ENCODE data around the gene POLE. TPM values are rescaled to one million over a fixed set of nuclear protein-coding genes. Genes with fewer than 3 reads are reported as not detected.

Gene POLE
- total and polyA plus RNA-seq, 4 donors = 7.6 to 39.2 (median 19.7) TPM

DNA sequence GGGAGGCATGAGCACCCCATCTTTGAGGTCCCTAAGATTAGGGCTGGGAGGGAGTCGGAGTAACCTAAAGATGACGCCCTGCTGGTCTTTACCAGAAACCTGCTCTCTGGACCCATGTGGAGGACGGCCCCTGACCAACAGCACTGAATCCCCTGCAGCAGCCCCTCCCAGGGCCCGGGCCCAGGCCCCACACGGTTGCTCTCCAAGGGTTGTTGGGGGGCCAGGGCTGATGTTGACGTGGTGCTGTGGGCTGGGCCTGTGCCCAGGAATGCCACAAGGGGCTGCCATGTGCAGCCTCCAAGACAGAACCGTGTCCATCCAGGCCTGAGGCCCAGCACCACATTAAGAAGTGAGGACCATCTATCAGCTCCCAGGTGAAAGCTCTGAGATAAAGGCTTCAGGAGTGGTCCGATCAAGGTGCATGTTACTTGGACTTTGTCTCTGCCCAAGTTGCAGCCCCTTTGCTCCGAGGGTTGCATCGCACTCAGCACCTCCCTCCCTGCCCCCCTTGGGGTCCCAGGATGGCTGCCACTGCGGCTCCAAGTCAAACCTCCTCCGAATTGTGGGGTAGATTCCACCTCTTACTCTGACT lies 106.3 kb downstream of the POLE start:
- DNase-seq (ENCODE audit: low spot score) = no peak
- Histone ChIP-seq H3K36me3 (ENCODE audit: control insufficient read depth in 4 of 4, insufficient read depth in 3 of 4, low read depth in 1 of 4, low read length in 3 of 4) (peaks cover 4 to 42% (median 8%) of the 10 kb centered on the region in 4 donors), H3K27ac (ENCODE audit: low read depth in 1 of 2, low read length in 2 of 2) (no peak overlapping the region), H3K9me3 (ENCODE audit: control insufficient read depth in 4 of 4, low read length in 3 of 4) (no peaks in the 10 kb centered on the region), H3K27me3 (ENCODE audit: control insufficient read depth in 4 of 4, insufficient read depth in 4 of 4, low read length in 3 of 4) (no peaks in the 10 kb centered on the region), H3K4me1 (ENCODE audit: control insufficient read depth in 4 of 4, insufficient read depth in 4 of 4, low read length in 3 of 4) (no peaks in the 10 kb centered on the region), H3K4me3 (ENCODE audit: low read depth in 1 of 3, low read length in 3 of 3) (no peak overlapping the region), H3K9ac (ENCODE audit: low read depth in 1 of 2, low read length in 2 of 2) (no peak overlapping the region)
- WGBS = 95% methylated on average over 12 of the region's 12 CpGs
- TF ChIP-seq, protein P1, sequence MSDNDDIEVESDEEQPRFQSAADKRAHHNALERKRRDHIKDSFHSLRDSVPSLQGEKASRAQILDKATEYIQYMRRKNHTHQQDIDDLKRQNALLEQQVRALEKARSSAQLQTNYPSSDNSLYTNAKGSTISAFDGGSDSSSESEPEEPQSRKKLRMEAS (IDR thresholded peaks at IDR 0.05) = no peak

GRCh38 chr12:132579744-132580143 lies 107.4 kb downstream of the POLE start:
- peaks cover 6 to 45% (median 9%) of the 10 kb centered on the region in 4 donors for H3K36me3 ChIP-seq (ENCODE audit: control insufficient read depth in 4 of 4, insufficient read depth in 3 of 4, low read depth in 1 of 4, low read length in 3 of 4)
- 93% methylated on average over 12 of the region's 12 CpGs for WGBS
- H3K27ac ChIP-seq (ENCODE audit: low read depth in 1 of 2, low read length in 2 of 2) = no peak overlapping the region
- H3K4me1 ChIP-seq (ENCODE audit: control insufficient read depth in 4 of 4, insufficient read depth in 4 of 4, low read length in 3 of 4) = no peaks in the 10 kb centered on the region
- no peaks in the 10 kb centered on the region for H3K27me3 ChIP-seq (ENCODE audit: control insufficient read depth in 4 of 4, insufficient read depth in 4 of 4, low read length in 3 of 4)
- H3K9ac ChIP-seq (ENCODE audit: low read depth in 1 of 2, low read length in 2 of 2) = no peak overlapping the region
- no peak overlapping the region for H3K4me3 ChIP-seq (ENCODE audit: low read depth in 1 of 3, low read length in 3 of 3)
- no peaks in the 10 kb centered on the region for H3K9me3 ChIP-seq (ENCODE audit: control insufficient read depth in 4 of 4, low read length in 3 of 4)
- no peak for TF ChIP-seq HNF4A (conservative IDR thresholded peaks at IDR 0.05)
- TF ChIP-seq TAF1 (conservative IDR thresholded peaks at IDR 0.05) = no peak
- TF ChIP-seq RXRA (IDR thresholded peaks at IDR 0.05) = no peak
- TF ChIP-seq RAD21 (IDR thresholded peaks at IDR 0.05) = no peak
- no peak for TF ChIP-seq HNF4G (IDR thresholded peaks at IDR 0.05)
- TF ChIP-seq JUND (IDR thresholded peaks at IDR 0.05) = no peak
- TF ChIP-seq YY1 (IDR thresholded peaks at IDR 0.05) = no peak
- TF ChIP-seq ATF3 (IDR thresholded peaks at IDR 0.05) = no peak
- TF ChIP-seq, protein P1 (IDR thresholded peaks at IDR 0.05) = no peak
- no peak for TF ChIP-seq FOXA1 (IDR thresholded peaks at IDR 0.05)
- DNase-seq (ENCODE audit: low spot score) = no peak

DNA sequence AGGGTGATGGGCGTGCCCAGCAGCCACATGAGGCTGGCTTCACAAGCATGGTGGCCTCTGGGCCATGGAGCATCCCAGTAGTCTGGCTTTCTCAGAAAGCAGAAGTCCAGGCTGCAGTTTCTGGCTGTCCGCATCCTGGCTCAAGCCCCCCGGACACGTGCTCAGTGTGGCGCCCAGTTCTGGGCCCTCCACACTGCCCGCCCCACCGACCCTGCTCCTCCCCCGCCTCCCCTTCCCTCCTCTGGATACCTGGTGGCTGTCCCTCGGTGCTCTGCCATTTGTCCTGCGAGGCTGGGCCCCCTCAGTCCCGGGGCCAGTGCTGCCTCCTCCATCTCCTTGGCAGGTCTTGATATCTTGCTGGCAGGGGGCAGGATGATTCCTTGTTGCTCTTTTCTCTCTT lies 108.3 kb downstream of the POLE start:
- peaks cover 6 to 53% (median 12%) of the 10 kb centered on the region in 4 donors for H3K36me3 ChIP-seq (ENCODE audit: control insufficient read depth in 4 of 4, insufficient read depth in 3 of 4, low read depth in 1 of 4, low read length in 3 of 4)
- 87% methylated on average over 11 of the region's 11 CpGs for WGBS
- no peaks in the 10 kb centered on the region for H3K27me3 ChIP-seq (ENCODE audit: control insufficient read depth in 4 of 4, insufficient read depth in 4 of 4, low read length in 3 of 4)
- no peak overlapping the region for H3K4me3 ChIP-seq (ENCODE audit: low read depth in 1 of 3, low read length in 3 of 3)
- no peak for TF ChIP-seq HNF4A (conservative IDR thresholded peaks at IDR 0.05)
- TF ChIP-seq RXRA (IDR thresholded peaks at IDR 0.05) = no peak
- no peak for TF ChIP-seq RAD21 (IDR thresholded peaks at IDR 0.05)
- TF ChIP-seq HNF4G (IDR thresholded peaks at IDR 0.05) = no peak
- TF ChIP-seq YY1 (IDR thresholded peaks at IDR 0.05) = no peak
- H3K9me3 ChIP-seq (ENCODE audit: control insufficient read depth in 4 of 4, low read length in 3 of 4) = no peaks in the 10 kb centered on the region
- H3K9ac ChIP-seq (ENCODE audit: low read depth in 1 of 2, low read length in 2 of 2) = no peak overlapping the region
- no peak for DNase-seq (ENCODE audit: low spot score)
- H3K4me1 ChIP-seq (ENCODE audit: control insufficient read depth in 4 of 4, insufficient read depth in 4 of 4, low read length in 3 of 4) = no peaks in the 10 kb centered on the region
- no peak overlapping the region for H3K27ac ChIP-seq (ENCODE audit: low read depth in 1 of 2, low read length in 2 of 2)

DNA sequence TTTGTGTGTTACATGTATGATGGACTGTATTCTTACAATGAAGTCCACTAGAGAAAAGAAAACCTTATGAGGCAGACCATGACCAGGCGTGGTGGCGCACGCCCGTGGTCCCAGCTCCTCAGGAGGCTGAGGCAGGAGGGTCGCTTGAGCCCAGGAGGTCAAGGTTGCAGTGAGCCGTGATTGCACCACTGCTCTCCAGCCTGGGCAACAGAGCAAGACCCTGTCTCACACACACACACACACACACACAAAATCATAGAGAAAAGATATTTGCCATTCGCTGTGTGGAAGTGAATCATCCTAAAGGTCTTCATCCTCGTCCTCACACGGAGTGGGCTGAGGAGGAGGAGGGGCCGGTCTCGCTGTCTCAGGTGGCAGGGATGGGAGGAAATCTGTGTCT lies 109.0 kb downstream of the POLE start:
- Histone ChIP-seq H3K4me1 (ENCODE audit: control insufficient read depth in 4 of 4, insufficient read depth in 4 of 4, low read length in 3 of 4) (no peaks in the 10 kb centered on the region), H3K9ac (ENCODE audit: low read depth in 1 of 2, low read length in 2 of 2) (no peak overlapping the region), H3K27ac (ENCODE audit: low read depth in 1 of 2, low read length in 2 of 2) (no peak overlapping the region), H3K36me3 (ENCODE audit: control insufficient read depth in 4 of 4, insufficient read depth in 3 of 4, low read depth in 1 of 4, low read length in 3 of 4) (peaks cover 6 to 57% (median 12%) of the 10 kb centered on the region in 4 donors), H3K27me3 (ENCODE audit: control insufficient read depth in 4 of 4, insufficient read depth in 4 of 4, low read length in 3 of 4) (no peaks in the 10 kb centered on the region), H3K9me3 (ENCODE audit: control insufficient read depth in 4 of 4, low read length in 3 of 4) (no peaks in the 10 kb centered on the region), H3K4me3 (ENCODE audit: low read depth in 1 of 3, low read length in 3 of 3) (no peak overlapping the region)
- no peak for DNase-seq (ENCODE audit: low spot score)
- TF ChIP-seq JUND (IDR thresholded peaks at IDR 0.05) = no peak
- 87% methylated on average over 11 of the region's 11 CpGs for WGBS
